HG02938 (cell line): ENCODE measurements around the gene ALOX5.
A peak's percentile ranks its signal among the peaks of the same experiment; 100 is the strongest.
"Not testable (repeated sequence)": the region's sequence is repeated elsewhere in the genome, so short reads cannot be mapped to it uniquely, and the experiment has no call there.

Experiments used
- ATAC-seq: cut with Tn5 transposase; IDR thresholded peaks from one replicate; pipeline ENCODE4 v1.9.1; 2021; ENCODE audit warnings: mild to moderate bottlenecking, moderate library complexity; ENCODE audit not compliant: unreplicated experiment

Gene ALOX5

DNA sequence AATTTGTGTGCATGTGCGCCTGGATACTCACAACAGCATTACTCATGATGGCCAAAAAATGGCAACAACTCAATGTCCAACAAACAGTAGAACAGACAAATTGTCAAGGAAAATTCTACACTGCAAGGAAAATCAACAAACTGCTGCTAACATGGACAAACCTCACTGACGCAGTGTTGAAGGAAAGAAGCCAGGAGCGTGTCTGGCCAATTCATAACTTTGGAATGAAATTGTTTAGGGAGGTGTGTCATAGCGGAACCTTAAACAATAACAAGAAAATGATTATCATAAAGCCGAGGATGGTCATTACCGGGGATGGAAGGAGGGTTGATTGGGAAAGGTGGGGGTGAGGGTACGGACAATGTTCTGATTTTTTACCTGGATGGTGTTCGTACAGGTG, 29.1 kb downstream of the ALOX5 start:
- no peak for ATAC-seq

DNA sequence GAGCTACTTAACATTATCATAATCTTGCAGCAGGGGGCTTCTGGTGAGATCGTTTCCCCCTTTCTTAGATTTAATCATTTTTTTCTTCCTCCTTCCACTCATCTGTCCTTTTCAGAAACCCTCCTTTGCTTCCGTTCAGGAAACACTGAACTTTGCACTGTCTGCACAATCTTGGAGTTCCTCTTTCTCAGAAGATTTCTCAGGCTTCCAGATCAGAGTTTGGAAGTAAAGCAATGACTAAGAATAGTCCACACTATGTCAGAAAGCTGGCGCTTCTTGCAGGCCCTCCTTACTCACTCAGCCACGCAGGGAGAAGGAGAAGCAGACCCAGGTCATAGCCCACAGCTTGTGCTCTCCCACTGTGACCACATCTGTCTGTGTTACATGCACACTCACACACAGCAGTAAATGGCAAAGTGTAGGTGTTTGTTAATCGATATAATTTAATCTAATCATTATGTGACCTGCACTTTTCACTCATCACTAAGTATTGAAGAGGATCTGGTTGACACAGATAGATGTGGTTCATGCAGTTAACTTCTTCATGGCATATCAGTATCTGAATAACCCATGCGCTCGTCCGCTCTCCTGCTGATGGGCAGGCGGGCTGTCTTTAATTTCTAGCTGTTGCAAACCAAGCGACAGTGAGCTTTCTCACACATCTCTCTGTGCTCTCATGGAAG, 30.2 kb downstream of the ALOX5 start:
- ATAC-seq, result no peak

DNA sequence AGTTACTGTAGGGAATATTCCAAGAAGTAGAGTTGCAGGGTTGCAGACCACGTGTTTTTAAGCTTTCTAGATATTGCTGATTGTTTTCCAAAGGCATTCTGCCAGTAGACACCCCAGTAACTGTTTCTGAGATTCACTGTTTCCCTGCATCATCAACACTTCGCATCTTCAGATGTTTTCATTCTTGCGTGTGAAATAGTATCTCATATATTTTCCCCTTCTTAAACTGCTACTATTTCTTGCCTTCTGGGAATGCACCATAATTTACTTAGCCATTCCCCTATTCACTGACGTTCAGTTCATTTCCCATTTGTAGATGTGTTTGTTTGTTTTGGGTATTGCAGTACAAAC, 30.7 kb downstream of the ALOX5 start:
- ATAC-seq, result no peak

DNA sequence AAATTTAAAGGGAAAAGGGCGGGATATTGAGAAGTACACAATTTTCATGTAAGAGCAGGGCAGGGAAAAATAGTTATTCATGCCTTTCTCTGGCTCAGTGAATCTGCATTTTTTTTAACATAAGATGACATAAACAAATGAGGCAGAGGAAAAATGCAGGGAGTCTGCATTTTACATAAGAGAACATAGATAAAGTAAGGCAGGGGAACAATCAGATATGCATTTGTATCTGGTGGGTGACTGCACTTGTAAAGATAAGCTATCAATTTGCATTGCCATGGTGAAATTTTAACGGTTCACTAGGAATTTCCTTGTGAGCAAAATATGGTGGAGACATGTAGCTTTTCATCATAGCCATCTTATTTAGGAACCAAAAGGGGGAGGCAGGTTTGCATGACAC, 33.5 kb downstream of the ALOX5 start:
- ATAC-seq, result no peak

DNA sequence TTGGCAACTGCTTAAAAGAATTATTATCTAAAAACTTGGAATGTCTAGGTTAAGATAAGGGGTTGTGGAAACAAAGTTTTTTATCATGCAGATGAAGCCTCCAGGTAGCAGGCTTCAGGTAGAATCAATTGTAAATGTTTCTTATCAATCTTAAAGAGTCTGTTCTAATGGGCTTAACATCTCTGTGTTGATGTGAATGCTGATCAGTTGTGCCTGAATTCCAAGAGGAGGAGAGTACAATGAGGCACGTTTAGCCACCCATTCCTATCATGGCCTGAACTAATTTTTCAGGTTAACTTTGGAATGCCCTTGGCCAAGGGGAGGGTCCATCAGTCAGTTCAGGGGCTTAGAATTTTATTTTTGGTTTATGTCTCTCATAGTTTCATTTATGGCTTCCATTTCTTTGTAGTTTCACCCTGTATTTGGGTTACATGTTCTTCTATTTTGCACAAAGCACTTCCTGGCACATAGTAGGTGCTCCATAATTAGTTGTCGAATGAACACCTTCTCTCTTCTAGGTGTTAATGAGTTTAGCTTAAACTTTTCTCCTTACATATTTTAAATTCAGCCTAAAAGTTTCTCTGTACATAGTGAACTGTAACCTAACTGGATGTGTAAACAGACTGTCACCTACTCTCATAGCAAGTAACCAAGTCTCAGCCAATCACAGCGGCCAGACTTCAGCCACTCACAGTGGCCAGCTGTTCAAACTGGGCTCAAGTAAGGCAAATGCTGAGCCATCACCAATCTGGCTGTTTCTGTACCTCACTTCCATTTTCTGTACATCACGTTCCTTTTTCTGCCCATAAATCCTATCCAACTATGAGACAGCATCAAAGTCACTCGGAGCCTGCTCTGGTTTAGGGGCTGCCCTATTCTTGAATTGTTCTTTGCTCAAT, 34.7 kb downstream of the ALOX5 start:
- ATAC-seq, result no peak

DNA sequence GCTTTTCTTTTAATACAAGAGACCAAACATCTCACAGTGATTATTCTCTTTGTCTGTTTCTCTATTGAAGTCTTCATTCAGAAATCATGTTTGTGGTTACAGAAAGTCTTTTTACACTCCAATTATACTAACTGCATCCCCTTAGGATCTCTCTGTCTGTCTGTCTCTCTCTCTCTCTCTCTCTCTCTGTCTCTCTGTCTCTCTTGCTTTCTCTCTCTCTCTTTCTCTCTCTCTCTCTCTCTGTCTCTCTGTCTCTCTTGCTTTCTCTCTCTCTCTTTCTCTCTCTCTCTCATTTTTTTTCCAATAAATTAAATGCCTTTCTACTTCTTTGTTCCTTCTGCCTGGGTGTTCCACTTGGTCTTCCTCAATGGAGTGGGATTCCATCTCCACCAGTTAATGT, 35.3 kb downstream of the ALOX5 start:
- ATAC-seq, result not testable (repeated sequence)

DNA sequence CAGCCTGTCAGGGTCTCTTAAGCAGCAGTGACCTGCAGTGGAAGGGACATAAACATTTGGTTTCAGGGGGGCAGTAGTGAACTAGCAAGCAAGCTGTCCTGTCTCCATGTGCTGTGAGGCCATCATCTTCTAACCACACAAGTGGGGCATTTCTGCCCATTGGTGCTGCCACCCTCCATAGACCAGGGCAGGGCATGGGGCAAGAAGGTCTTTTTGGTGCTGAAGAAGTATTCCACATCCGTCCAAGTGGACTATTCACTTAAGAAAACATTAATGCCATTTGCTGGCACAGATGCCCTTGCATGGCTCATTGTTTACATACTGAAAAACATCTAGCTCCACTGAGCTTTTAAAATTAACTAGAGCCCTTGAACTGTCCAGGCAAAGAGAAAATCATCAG, 35.8 kb downstream of the ALOX5 start:
- no peak for ATAC-seq

DNA sequence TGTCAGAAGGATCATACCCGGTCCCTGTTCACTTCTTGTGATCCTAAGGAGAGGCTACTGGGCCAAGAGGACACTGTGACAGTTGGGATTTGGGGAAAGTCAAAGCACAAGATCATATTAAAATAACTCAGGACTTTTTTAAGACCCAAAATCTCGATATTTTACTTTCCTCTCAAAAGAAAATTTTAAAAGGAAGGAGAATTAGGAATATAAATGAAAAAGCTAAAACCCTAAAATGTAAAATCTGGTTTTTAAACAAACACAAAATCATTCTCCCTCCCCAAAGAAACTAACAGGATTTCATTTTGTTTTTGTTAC, 36.4 kb downstream of the ALOX5 start:
- no peak for ATAC-seq

DNA sequence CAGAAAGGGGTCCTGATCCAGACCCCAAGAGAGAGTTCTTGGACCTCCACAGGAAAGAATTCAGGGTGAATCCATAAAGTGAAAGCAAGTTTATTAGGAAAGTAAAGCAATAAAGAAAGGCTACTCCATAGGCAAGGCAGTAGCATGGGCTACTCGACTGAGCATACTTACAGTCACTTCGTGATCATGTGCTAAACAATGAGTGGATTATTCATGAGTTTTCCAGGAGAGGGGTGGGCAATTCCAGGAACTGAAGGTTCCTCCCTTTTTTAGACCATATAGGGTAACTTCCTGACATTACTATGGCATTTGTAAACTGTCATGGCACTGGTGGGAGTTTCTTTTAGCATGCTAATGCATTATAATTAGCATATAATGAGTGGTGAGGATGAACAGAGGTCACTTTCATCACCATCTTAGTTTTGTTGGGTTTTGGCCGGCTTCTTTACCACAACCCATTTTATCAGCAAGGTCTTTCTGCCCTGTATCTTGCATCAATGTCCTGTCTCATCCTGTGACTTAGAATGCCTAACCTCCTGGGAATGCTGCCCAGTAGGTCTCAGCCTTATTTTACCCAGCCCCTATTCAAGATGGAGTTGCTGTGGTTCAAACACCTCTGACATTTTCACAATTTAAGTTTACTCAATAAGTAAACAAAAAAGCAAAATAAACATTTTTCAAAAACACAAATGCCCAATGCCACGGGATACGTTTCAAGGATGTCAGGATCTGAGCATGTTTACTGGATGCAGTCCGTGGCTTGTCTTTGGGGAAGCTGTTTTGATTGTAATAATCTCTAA, 37.0 kb downstream of the ALOX5 start:
- ATAC-seq, result no peak

DNA sequence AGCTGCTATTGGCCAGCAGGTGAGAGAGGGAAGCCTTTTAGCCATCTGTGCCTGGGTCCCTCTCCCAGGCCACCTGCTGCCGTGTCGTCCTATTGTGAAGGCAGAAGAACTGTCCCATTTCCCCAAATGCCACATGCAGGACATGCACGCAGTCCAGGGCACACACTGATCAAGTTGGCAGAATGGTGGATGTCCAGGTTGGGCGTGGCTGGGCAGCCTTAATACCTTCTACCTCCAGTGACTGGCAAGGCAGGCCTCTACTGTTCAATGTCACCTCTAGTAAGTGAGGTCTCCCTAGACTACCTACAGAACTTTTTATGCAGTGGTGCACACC, 37.6 kb downstream of the ALOX5 start:
- ATAC-seq, result no peak

DNA sequence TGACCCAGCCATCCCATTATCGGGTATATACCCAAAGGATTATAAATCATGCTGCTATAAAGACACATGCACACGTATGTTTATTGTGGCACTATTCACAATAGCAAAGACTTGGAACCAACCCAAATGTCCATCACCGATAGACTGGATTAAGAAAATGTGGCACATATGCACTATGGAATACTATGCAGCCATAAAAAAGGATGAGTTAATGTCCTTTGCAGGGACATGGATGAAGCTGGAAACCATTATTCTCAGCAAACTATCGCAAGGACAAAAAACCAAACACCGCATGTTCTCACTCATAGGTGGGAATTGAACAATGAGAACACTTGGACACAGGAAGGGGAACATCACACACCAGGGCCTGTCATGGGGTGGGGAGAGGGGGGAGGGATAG, 41.0 kb downstream of the ALOX5 start:
- not testable (repeated sequence) for ATAC-seq

DNA sequence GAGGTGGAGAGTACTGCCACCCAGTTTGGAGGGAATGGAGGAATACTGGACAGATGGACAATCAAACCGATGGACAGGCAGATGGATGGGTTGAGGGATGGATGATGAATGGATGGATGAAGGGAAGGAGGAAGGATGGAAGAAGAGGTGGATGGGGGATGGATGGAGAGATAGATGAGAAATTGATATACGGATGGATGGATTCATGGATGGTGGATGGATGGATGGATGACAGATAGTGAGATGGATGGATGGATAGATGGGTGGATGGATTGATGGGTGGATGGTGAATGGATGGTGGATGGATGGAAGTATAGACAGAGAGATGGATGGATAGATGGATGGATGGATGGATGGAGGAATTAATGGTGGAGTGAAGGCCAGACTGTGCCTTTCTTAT, 42.6 kb downstream of the ALOX5 start:
- no peak for ATAC-seq

DNA sequence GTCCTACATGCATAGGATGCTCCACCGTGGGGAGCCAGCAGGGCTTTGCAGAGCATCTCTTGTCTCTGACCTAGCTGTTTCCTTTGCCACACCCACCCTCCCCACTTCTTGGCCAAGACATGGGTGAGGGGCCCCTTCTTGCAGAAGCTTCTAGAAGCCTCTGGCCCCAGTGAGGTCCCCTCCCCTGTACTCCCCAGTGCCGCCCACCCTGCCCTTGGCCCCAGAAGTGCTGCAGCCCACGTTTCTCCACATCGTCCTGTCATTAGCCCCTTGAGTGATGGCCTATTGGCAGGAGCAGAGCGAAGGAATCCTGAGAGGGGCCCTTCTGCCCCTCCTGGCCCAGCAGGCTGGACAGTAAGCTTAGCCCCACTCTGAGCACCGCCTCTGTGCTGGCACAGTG, 43.7 kb downstream of the ALOX5 start:
- ATAC-seq, result no peak

DNA sequence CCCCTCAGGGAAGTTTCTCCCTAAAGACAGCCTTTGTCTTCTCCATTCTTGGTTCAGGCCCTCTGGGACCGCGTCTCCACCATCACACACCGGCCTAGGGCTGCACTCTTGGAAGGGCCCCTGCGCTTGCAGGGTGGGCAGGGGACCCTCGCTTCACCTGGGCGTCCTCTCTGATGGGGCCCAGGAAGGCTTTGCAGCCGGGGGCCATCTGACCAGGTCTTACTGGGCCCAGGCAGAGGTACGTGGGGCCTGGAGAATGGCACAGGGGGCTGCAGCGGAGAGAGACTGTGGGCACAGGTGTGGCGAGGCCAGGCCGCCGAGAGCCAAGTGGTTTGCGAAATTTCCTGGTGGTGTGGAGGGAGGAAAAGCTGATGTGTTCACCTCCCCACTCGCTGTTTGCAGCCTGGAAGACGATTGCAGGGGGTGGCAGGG, 44.4 kb downstream of the ALOX5 start:
- ATAC-seq, result no peak

DNA sequence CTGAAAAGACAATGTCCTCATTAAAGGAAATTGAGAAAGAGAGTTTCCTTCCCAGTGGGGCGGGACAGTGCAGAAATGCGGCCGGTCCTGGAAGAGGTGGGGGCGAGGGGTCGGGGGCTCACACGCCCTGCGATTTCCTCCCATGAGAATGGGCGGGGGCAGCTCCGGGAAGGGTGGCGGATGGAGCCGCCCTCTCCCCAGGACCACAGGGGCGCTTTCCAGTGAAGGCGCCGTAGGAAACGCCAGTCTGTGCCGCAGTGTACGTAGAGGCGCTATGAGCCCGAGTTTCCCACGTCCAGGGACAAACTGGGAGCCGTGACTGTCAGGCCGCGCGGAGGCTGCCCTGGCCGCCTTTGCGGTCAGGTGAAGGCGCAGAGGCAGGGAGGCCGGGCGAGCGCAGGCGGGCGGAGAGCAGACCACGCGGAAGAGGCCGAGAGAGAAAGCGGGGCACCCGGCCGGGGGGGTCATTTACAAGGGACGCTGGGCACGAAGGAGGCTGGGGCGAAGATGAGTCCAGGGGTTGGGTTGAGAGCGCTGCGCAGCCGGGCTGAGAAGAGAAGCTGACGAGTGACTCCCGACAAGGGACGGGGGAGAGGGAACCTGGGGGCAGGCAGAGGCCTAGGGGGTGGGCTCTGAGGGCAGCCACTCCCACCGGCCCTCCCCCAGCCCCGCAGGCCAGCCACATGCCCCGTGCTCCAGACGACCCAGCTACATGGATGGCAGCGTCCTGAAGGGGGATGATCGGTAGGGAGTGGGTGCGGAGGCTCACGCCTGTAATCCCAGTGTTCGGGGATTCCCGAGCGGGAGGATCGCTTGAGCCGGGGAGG, 45.0 kb downstream of the ALOX5 start:
- ATAC-seq, result peak; percentile 30

DNA sequence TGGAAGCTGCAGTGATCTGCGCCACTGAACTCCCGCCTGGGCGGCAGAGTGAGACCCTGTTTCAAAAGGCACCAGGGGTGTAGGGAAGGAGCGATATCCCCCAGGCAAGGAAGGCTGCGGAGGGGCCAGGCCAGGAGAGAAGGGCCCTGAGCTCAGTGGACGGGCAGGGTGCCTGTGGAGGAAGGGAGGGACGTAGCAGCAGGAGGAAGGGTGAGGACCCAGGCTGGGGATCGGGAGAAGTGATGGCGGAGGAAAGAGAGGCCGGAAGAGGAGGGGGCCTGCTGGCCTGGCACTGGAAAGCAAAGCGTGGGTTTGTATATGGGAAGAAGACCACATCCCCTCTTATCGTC, 45.6 kb downstream of the ALOX5 start:
- peak; percentile 12 for ATAC-seq

DNA sequence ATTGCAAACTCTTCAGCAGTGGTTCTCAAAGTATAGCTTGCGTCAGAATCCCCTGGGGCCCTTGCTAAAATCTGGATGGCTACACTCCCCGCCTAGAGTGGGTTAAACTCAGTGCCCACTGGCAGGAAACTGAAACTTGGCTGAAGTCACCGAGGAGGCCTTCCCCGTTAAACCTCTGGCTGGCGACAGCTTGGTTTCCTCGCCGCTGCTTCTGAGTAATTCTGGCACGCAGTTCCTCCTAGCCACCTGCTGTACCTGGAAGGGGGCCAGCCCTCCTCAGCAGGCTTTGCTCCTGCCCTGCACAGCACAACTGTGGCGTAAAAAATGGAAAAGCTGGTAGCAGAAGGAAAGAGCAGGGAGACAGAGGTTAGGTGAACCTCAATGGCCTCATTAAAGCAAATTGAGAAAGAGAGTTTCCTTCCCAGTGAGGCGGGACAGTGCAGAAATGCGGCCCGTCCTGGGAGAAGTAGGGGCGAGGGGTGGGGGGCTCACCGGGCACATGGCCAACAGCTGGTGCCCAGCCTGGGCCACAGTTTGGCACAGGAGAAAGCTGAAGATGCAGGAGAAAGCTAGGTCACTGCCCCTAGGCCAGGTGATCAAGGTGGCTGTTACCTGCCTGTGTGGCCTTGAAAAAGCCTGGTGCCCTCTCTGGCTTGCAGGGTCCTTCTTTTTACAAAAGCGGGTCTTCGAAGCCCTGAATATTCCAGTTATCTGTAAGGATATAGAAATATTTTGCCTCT, 46.6 kb downstream of the ALOX5 start:
- ATAC-seq, result peak; percentile 42

DNA sequence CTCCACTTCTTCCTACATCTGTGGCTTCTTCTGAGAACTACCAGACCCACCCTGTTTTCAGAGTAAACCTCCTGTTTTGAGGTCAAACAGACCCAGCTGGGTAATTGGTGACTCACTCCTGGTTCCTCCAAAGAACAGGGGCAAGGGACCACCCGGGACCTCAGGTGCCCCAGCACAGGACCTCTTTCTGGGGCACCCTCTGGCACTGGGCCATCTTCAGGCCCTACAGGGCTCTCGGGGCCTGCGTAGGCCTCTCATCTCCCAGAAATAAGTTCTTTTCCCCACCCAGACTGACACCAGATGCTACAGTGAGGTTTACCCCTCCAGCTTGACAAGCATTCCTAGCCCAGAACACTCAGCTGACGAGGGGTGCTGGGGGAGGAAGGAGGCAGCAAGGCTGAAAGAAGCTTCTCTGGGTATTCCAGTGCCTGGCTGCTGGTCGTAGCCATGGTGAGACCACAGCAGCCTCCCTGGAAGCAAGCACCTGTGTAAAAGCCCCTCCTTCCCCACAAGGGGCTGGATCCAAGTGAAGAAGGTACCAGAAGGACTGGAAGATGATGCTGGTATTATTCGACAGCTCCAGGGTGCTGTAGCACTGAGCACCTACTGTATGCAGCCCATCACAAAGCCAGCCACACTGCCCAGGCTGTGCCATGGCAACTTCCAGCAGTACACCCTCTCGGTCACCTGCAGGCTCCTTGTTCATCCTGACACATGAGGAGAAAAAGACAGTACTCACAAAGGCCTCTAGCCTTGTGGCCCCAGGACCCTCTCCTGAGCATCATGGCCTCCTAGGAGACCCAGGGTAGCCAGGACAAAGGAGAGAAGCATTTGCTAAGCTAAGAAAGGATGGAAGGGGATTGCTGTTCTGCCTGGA, 47.4 kb downstream of the ALOX5 start:
- no peak for ATAC-seq

DNA sequence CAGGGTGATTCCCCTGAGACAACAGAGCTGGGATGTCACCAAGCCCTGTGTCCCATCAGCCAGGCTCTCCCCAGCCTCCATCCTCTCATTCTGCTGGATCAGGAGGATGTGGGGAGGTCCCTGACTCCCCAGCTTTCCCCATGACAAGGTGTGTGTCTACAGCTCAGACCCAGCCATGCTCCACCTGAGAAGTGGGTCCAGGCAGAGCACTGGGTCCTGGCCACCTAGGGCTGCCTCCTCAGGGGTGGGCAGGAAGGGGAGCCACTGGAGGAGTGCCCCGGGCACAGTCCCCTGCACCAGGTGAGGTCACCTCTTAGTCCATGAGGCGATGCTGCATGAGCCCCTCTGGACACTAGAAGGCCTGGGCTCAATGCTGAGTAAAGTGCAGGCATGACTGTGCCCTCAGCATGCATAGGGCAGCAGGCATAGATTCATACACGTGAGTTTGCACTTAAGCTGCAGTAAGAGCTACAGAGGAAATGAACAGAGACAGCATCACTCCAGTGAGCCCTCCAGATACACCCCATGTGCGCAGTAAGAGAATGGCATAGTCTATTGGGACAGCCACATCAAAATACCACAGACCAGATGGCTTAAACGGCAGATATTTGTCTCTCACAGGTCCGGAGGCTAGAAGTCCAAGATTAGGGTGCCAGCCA, 48.3 kb downstream of the ALOX5 start:
- ATAC-seq, result no peak
